ENCODE data around the gene CDK4.
"Not testable (repeated sequence)": the region's sequence is repeated elsewhere in the genome, so short reads cannot be mapped to it uniquely, and the experiment has no call there.

The CDK4 gene

DNA sequence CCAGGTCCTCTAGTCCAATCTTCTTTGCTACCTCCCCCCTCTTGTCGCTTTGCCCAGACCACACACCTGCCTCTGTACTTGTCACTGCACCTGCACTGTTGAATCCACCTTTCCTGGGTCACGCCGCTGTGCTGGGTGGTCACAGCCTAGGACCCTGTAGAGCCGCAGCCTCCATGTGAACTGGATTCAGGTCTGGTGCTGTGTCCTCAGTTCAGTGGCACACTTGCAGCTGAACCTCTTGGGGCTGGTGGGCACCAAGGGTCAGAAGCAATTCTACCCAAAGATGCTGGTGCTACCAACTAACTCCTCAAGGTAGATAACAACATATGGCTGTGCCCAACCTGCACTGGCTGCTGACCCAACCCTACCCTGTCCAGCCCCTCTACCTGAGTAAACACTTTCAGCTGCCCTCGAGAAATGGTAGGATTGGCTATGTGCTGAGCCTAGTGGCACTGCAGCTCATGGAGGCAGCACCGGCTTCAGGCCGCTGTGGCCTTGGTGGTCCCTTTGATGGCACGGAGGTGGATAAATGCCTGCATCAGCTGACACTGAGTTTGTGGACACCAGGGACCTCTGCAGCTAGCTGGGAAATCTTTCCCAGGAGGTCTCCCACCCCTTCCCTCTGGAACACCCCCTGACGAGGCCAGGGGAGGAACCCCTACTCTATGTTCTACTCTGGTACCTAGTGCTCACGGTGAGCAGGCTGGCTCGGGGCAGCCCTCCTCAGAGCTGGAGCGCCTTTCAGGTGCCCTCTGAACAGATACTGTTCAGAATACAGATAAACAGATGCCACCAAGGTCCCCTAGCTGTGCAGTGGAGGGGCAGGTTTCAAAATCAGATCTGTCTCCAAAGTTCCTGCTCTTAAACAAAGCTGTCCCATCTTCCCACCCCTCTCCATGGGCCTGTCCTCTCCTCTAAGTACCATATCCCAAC, 27.8 kb downstream of the CDK4 start:
- no peak for FAIRE-seq

DNA sequence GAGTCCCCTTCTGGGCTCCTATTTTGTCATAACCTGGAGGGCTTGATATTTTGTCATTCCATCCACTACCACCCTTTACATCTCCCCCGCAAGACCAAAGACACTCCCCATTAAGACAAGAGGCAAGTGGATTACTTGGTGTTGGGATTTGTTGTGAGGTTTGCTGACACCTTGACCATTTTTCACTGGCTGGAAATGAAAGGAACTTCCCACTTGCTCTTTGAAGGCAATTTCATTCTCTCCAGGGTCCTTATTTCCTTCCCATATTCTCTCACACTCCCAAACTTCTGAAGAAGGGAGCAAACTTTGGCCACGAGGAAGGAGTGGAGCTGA, 28.5 kb downstream of the CDK4 start:
- no peak for FAIRE-seq

DNA sequence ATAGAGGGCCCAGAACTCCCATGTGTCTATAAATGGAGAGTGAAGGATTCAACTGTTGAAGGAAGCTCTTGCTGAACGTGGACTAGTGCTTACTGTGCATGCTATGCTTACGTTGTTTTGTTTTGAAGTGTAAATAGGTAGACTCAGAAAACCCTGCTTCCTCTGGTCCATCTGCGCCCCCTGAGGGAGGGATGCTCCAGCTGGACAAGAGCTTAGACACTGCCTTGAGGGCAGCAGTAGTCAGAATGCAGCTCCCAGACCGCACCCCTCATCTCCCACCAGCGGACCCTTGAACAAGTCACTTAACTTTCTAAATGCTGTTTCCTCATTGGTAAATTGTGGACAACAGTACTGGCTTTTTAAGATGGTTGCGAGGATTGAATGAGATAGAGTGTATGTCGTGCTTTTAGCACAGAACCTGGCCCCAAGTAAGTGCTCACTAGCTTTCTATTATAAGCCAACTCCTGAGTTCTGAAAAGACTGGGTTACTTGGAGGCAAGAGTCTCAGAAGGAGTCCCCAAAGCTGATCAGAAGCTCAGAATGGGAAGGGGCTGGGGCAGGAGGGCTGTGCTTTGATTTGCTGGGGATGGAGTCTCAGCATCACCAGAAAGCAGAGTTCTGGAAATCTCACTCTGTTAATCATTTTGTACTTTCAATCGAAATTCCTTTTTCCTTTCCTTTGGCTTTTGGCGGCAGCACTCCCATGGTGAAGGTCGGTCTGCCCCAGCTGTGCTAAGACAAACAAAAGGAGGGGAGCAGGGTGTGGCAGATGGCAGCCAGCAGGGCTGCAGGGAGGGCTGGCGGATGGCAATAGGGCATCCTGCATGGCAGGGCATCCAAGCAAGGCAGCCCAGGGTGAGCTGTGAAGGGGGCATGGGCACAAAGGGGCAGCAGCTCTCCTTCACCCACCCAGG, 29.1 kb downstream of the CDK4 start:
- no peak for FAIRE-seq

DNA sequence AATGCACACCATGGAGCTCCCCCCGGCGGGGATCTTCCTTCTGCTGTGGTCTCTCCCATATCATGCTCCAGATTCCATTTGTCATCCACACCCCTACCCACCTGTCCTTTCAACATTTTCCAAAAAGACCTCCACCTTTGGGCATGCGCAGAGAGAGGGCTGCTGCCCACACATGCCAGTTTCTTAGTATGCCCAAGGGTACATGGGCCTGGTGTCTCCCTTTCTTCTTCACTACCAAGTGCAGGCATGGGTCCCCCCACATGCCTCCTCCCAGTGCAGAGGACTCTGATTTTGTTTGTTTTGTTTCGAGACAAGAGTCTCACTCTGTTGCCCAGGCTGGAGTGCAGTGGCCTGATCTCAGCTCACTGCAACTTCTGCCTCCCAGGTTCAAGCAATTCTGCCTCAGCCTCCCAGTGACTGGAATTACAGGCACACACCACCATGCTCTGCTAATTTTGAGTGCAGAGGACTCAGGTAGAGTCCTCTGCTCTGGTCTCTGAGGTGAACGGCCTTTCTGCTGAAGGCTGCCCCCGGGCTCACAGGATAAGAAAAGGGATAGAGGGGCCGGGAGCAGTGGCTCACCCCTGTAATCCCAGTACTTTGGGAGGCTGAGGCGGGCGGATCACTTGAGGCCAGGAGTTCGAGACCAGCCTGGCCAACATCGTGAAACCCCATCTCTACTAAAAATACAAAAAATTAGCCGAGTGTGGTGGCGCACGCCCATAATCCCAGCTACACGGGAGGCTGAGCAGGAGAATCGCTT, 30.1 kb downstream of the CDK4 start:
- not testable (repeated sequence) for FAIRE-seq

DNA sequence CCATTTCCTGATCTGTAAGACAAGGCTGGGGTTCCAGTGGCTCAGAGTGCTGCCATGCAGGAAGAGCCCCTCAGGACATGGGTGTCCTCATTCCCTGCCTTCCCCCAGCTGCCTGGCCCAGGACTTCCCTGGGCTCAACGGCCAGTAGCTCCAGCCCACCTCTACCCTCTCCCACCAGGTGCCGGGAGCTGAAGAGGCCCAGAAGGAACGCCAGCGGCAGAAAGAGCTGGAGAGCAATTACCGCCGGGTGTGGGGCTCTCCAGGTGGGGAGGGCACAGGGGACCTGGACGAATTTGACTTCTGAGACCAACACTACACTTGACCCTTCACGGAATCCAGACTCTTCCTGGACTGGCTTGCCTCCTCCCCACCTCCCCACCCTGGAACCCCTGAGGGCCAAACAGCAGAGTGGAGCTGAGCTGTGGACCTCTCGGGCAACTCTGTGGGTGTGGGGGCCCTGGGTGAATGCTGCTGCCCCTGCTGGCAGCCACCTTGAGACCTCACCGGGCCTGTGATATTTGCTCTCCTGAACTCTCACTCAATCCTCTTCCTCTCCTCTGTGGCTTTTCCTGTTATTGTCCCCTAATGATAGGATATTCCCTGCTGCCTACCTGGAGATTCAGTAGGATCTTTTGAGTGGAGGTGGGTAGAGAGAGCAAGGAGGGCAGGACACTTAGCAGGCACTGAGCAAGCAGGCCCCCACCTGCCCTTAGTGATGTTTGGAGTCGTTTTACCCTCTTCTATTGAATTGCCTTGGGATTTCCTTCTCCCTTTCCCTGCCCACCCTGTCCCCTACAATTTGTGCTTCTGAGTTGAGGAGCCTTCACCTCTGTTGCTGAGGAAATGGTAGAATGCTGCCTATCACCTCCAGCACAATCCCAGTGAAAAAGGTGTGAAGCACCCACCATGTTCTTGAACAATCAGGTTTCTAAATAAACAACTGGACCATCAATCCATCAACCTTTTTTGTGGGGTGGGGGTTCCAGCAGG, 31.2 kb downstream of the CDK4 start:
- no peak for FAIRE-seq

DNA sequence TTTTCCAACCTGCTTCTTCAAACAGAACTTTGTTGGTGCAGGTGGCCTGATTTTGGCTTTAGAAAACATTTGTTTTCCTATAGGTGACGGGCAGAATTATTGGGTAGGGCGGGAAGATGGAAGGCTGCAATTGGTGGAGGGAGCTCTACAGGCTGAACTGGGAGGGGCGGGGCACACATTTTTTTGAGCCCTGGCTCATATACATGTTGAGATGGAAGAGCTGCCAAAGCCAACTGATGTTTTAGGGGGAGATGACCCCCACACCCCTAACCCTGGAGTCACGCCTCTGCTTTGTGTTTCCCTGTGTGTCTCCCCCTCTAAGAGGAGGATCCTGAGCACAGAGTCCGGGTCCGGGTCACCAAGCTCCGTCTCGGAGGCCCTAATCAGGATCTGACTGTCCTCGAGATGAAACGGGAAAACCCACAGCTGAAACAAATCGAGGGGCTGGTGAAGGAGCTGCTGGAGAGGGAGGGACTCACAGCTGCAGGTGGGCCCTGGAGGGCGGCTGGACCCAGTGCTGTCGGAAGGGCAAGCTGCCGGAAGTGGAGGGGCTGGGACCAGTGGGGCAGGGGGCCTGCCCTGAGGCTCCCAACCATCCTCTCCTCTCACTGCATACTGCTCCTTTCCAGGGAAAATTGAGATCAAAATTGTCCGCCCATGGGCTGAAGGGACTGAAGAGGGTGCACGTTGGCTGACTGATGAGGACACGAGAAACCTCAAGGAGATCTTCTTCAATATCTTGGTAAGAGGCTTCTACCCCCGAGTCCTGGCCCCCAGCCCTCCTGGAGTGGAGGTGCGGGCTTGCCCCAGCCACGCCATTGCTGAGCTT, 32.1 kb downstream of the CDK4 start:
- FAIRE-seq = no peak

DNA sequence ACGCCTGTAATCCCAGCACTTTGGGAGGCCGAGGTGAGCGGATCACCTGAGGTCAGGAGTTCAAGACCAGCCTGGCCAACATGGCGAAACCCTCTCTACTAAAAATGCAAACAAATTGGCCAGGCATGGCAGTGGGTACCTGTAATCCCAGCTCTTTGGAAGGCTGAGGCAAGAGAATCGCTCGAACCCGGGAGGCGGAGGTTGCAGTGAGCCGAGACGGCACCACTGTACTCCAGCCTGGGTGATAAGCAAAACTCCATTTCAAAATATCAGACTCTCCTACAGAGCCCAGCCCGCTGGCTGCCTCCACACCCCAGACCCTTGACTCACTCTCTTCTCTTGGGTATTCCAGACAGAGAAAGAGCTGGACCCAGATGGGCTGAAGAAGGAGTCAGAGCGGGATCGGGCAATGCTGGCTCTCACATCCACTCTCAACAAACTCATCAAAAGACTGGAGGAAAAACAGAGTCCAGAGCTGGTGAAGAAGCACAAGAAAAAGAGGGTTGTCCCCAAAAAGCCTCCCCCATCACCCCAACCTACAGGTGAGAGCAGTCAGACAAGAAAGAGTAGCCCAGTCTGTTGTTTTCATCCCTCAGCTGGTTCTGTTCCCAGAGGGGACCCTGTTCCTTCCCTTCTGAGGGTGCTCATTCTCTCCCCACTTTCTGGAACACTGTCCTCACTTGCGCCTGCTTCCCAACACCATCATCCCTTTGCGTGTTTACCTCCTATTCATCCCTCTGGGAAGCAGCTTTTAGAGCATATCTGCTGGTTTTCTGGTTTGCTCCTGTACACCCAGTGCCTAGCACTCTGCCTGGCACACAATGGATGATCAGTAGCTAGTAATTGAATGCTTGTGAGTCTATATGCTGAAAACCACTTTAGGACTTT, 33.2 kb downstream of the CDK4 start:
- FAIRE-seq = no peak

DNA sequence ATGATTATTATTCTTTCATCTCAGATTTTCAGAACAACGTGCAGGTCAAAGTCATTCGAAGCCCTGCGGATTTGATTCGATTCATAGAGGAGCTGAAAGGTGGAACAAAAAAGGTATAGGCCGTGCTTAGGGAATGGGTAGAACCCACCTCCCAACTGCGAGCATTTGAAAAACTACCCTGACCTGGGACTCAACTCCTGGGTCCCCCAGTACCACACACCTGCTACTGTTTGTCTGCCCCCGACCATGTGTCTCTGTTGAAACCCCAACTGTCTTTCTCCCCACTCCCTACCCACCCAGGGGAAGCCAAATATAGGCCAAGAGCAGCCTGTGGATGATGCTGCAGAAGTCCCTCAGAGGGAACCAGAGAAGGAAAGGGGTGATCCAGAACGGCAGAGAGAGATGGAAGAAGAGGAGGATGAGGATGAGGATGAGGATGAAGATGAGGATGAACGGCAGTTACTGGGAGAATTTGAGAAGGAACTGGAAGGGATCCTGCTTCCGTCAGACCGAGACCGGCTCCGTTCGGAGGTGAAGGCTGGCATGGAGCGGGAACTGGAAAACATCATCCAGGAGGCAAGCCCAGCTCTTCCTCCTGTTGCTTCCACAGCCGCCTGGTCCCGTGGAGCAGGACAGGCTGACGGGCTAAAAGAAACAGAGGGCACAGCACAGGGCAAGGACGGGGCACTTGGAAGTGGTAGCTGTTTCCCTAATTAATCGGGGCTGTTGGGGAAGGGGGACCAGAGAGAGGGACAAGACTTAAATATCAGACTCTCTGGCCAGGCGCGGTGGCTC, 34.1 kb downstream of the CDK4 start:
- FAIRE-seq = no peak

DNA sequence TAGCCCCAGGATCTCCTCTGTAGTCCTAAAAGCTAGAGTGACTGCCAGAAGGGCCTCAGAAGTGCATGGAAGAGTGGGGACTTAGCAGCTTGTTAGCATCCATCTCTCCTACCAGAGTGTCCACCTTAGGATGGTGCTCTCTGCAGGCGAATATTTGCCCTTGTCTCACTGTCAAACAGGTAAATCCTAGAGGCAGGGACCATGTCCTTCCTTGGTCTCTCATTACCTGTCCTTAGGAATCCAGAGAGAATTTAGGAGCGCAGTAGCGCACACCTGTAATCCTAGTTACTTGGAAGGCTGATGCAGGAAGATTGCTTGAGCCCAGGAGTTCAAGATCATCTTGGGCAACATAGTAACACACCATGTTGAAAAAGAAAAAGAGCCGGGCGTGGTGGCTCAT, 35.0 kb downstream of the CDK4 start:
- no peak for FAIRE-seq

DNA sequence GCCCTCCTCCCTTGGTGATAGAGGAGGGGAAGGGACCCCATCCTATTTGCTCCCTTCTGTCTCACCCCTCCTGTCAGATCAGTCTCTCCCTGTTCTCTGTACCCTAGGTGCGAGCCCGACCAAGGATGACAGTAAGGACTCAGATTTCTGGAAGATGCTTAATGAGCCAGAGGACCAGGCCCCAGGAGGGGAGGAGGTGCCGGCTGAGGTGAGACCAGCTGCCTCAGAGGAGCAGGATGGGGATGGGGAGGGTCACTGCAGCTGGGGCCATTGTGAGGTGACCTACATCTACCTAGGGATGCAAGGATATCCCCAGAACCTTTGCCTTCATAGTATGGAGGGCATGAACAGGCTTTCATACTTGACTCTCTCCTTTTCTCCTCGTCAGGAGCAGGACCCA, 35.8 kb downstream of the CDK4 start:
- FAIRE-seq = no peak

DNA sequence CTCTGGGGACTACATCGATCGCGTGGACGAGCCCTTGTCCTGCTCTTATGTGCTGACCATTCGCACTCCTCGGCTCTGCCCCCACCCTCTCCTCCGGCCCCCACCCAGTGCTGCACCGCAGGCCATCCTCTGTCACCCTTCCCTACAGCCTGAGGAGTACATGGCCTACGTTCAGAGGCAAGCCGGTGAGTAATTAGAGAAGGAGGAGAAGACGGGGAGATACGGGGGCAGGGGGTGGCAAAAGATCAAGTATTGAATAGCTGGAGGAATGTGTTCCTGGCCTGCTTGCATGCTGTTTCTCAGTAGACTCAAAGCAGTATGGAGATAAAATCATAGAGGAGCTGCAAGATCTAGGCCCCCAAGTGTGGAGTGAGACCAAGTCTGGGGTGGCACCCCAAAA, 36.3 kb downstream of the CDK4 start:
- FAIRE-seq = no peak

DNA sequence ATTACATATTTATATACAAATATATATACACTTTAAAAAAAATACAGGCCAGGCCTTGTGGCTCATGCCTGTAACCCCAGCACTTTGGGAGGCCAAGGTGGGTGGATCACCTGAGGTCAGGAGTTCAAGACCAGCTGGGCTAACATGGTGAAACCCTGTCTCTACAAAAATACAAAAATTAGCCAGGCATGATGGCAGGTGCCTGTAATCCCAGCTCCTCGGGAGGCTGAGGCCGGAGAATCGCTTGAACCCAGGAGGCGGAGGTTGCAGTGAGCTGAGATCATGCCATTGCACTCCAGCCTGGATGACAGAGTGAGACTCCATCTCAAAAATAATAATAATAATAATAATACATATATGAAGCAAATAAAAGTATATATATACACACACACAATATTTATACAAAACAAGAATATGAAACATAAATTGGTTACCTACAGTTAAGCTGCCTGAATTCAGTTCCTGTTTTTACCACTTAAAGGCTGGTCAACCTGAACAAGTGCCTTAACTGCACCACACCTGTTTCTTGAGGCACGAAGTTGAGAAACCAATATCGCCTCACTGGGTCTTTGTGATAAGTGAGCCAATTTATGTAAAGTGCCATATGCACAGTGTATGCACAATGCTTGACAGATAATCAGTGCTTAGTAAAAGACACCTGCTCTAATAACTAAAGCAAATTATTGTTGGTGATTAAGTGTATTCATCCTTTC, 36.9 kb downstream of the CDK4 start:
- not testable (repeated sequence) for FAIRE-seq

DNA sequence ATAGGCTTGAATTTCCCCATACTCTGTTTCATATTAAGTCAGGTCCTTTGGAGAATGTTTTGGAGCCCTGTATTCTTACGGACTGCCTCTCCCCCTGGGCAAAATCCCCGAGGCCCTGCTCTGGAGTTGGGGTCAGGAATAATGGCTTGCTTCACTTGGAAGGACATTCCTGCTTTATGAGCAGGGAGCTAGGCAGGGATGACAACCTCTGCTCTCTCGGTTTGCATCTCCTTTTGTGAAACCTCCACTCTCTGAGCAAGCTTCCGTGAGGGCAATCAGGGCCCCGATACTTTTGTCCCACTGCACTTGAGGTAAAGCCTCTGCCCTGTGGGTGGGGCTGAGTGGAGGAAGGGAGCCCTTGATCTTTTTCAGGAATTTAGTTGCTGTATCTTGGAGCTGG, 38.9 kb downstream of the CDK4 start:
- no peak for FAIRE-seq

DNA sequence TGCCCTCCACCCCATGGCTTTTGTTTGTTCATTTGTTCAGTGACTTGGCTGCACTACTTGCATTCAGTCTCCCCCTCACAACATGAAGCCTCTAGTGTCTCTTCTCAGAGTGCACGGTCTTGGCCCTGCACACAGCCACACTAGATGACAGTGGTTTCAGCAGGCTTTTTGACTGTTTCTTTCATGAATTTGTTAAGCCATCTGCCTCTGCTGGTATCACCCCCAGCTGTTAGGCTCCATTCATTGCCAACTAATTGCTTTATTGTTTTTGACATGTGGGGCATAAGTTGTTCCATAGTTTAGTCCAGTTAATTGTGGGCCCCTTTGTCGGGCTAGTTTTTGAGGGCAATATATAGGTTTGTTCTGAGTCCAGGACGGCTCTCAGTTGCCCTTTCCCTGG, 39.4 kb downstream of the CDK4 start:
- no peak for FAIRE-seq

DNA sequence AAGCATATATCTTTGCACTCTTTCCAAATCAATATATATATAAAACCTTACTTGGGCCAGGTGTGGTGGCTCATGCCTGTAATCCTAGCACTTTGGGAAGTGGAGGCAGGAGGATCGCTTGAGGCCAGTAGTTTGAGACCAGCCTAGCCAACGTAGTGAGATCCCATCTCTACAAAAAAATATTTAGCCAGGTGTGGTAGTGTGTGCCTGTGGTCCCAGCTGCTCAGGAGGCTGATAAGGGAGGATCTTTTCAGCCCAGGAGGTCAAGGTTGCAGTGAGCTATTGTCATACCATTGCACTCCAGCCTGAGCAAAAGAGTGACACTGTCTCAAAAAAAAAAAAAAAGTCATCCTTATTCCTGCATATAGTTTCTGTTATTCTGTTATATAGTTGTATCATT, 43.8 kb downstream of the CDK4 start:
- no peak for FAIRE-seq

DNA sequence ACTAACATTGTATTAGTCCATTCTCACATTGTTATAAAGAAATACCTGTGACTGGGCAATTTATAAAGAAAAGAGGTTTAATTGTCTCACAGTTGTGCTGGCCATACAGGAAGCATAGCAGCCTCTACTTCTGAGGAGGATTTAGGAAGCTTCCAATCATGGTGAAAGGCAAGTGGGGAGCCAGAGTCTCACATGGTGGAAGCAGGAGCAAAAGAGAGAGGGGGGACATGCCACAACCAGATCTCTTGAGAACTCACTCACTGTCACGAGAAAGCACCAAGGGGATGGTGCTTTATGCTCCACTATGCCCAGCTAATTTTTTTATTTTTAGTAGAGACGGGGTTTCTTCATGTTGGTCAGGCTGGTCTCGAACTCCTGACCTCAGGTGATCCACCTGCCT, 44.9 kb downstream of the CDK4 start:
- no peak for FAIRE-seq

DNA sequence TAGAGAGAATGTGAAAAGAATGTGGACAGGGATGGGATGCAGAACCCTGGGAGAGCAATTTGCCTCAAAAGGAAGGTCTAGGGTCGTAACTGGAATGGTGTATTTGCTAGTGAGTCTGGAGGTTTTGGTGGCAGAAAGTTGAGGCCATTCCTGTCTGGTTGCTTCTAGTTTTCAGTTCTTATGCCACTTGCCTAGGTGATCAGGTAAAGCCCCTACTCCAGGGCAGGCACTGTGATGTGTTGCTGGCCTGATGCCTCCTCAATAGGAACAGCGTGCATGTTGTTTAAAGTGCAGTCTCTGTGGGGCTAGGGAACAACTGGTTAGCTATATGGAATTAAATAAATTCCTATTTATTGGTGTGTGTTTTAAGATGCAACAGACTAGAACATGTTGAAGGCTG, 51.8 kb downstream of the CDK4 start:
- FAIRE-seq = no peak

DNA sequence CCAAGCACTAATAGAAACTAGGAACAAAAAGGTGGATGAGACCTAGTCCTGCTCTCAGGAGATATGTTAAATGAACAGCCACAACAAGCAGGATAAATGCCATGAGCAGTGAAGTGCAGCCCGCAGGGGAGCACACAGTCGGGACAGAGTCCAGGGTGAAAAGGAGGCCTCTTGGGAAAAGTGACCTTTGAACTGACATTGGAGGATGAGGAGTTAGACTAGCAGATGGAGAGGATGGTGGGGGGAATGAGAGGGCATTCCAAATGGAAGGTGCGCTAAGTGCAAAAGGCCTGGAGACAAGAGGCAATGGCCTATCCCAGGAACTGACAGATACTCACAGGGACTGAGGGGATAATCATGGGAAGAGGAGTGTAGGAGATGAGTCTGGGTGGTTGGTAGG, 53.7 kb downstream of the CDK4 start:
- FAIRE-seq = no peak

Measured in endometrium (tissue), 2 donors.